ENCODE data around the gene GOLGA7B.

- TF ChIP-seq POLR2AphosphoS5 (IDR thresholded peaks at IDR 0.05; ENCODE audit: control insufficient read depth, insufficient read depth, low read depth, low read length) = no peak
- TF ChIP-seq, protein P1, sequence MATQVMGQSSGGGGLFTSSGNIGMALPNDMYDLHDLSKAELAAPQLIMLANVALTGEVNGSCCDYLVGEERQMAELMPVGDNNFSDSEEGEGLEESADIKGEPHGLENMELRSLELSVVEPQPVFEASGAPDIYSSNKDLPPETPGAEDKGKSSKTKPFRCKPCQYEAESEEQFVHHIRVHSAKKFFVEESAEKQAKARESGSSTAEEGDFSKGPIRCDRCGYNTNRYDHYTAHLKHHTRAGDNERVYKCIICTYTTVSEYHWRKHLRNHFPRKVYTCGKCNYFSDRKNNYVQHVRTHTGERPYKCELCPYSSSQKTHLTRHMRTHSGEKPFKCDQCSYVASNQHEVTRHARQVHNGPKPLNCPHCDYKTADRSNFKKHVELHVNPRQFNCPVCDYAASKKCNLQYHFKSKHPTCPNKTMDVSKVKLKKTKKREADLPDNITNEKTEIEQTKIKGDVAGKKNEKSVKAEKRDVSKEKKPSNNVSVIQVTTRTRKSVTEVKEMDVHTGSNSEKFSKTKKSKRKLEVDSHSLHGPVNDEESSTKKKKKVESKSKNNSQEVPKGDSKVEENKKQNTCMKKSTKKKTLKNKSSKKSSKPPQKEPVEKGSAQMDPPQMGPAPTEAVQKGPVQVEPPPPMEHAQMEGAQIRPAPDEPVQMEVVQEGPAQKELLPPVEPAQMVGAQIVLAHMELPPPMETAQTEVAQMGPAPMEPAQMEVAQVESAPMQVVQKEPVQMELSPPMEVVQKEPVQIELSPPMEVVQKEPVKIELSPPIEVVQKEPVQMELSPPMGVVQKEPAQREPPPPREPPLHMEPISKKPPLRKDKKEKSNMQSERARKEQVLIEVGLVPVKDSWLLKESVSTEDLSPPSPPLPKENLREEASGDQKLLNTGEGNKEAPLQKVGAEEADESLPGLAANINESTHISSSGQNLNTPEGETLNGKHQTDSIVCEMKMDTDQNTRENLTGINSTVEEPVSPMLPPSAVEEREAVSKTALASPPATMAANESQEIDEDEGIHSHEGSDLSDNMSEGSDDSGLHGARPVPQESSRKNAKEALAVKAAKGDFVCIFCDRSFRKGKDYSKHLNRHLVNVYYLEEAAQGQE (IDR thresholded peaks at IDR 0.05; ENCODE audit: borderline replicate concordance) = no peak
- TF ChIP-seq, protein P1 (CRISPR knock-in tag; IDR thresholded peaks at IDR 0.05; ENCODE audit: low read depth) = no peak
- TF ChIP-seq, protein P2, sequence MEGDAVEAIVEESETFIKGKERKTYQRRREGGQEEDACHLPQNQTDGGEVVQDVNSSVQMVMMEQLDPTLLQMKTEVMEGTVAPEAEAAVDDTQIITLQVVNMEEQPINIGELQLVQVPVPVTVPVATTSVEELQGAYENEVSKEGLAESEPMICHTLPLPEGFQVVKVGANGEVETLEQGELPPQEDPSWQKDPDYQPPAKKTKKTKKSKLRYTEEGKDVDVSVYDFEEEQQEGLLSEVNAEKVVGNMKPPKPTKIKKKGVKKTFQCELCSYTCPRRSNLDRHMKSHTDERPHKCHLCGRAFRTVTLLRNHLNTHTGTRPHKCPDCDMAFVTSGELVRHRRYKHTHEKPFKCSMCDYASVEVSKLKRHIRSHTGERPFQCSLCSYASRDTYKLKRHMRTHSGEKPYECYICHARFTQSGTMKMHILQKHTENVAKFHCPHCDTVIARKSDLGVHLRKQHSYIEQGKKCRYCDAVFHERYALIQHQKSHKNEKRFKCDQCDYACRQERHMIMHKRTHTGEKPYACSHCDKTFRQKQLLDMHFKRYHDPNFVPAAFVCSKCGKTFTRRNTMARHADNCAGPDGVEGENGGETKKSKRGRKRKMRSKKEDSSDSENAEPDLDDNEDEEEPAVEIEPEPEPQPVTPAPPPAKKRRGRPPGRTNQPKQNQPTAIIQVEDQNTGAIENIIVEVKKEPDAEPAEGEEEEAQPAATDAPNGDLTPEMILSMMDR (IDR thresholded peaks at IDR 0.05 in 2 of 3, conservative IDR thresholded peaks at IDR 0.05 in 1 of 3; ENCODE audit: insufficient read depth in 2 of 3, low read depth in 1 of 3, low read length in 3 of 3) = no peak
- no peak for TF ChIP-seq RUNX1 (IDR thresholded peaks at IDR 0.05; ENCODE audit: low read depth)
Measured at GRCh38 chr10:97894092-97894491, 44.4 kb downstream of the GOLGA7B start.

Measured in K562 (cell line).